Neuron (in vitro differentiated cells): Measurements from ENCODE around the gene SLC23A2.

Experiments
- H2AFZ ChIP-seq: one replicate; pipeline ENCODE4 v1.6.1; 2013; ENCODE audit warnings: low read depth, mild to moderate bottlenecking, inconsistent platforms, low read length, moderate library complexity
- H3K27me3 ChIP-seq: one replicate; pipeline ENCODE4 v1.6.1; 2013; ENCODE audit warnings: low read length; ENCODE audit not compliant: insufficient read depth
- H3K36me3 ChIP-seq: one replicate; pipeline ENCODE4 v1.6.1; 2013; ENCODE audit warnings: low read length; ENCODE audit not compliant: insufficient read depth
- H3K4me1 ChIP-seq: one replicate; pipeline ENCODE4 v1.6.1; 2013; ENCODE audit warnings: low read length; ENCODE audit not compliant: insufficient read depth
- H3K4me3 ChIP-seq: 2 replicates; pipeline ENCODE4 v1.5.1; 2013; ENCODE audit warnings: mild to moderate bottlenecking, low read length, moderate library complexity
- H3K9me3 ChIP-seq: one replicate; pipeline ENCODE4 v1.6.1; 2013; ENCODE audit warnings: low read length

The SLC23A2 gene

DNA sequence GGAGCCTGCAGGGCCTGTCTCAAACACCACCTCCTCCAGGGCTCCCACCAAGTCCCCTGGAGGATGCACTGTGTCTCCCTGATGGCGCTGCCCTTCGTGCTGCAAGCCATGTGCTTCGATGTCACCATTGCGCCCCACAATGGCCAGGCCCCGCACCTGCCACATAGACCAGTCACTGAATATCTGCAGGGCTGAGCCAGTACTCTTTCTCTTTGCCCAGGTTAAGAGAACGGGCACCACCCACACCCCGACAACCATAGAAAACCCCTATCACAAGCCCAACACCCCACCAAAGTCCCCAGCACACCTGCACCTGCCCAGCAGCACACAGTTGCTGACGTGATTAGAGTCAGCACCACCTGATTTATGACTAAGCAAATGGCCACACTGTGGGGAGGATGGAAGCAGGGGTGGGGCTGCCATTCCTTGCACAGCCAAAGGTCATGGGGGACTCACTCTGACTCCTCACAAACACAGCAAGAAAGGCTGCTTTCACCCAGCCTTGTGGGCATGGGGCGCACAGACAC is 104.3 kb downstream of the SLC23A2 start:
- Histone ChIP-seq H3K4me3 (no peak overlapping the region), H2AFZ (no peak overlapping the region), H3K4me1 (peaks cover 9% of the 10 kb centered on the region), H3K27me3 (no peaks in the 10 kb centered on the region), H3K36me3 (peaks cover 16% of the 10 kb centered on the region), H3K9me3 (no peaks in the 10 kb centered on the region)

DNA sequence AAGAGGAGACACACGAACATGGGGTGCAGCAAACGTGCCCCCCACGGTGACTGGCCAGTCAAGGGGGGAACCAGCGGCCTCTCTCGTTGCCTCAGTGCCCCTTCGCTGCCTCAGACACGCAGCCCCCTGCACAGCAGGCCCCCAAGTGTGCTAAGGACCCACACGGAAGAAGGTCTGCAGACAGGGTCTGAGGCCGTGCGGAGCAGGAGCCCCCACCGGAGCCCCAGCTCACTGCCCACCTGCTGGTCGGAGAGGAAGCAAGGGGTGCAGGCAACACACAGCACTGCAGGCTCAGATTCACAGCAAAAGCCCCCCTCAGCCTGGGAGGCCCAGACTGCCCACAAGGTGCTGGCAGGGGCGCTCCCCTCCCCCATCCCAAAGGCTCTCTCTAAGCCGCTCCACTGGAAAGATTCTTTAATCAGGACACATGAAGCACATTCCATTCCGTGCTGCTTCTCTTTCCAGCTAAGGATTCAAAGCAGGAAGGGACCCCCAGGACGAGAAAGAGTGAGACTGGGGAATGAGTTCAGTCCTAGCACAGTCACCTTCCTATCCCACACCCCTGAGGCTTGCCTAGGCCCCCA is 105.1 kb downstream of the SLC23A2 start:
- Histone ChIP-seq H3K4me3 (no peak overlapping the region), H3K4me1 (peaks cover 9% of the 10 kb centered on the region), H3K9me3 (no peaks in the 10 kb centered on the region), H3K36me3 (peaks cover 13% of the 10 kb centered on the region), H2AFZ (no peak overlapping the region), H3K27me3 (no peaks in the 10 kb centered on the region)

DNA sequence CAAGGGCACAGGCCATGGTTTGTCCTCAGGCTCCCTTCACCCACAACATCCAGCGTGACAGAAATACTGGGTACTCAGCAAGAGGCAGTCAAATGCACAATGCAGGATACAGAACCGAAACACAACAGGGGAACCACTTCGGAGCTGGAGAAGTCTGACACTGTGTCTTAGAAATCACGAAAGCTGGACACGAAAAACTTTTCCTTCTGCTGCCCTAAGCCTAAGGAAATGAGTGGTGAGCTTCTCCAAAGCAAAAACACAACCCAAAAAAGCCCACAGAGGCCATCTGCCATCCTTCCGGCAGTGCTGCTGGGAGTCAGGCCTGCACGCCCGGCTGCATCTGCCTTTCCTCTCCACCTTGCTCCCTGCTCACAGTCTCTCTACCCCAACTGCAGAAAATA is 106.3 kb downstream of the SLC23A2 start:
- Histone ChIP-seq H3K9me3 (no peaks in the 10 kb centered on the region), H3K4me1 (peaks cover 9% of the 10 kb centered on the region), H3K4me3 (no peak overlapping the region), H3K27me3 (no peaks in the 10 kb centered on the region), H3K36me3 (peaks cover 13% of the 10 kb centered on the region), H2AFZ (no peak overlapping the region)

DNA sequence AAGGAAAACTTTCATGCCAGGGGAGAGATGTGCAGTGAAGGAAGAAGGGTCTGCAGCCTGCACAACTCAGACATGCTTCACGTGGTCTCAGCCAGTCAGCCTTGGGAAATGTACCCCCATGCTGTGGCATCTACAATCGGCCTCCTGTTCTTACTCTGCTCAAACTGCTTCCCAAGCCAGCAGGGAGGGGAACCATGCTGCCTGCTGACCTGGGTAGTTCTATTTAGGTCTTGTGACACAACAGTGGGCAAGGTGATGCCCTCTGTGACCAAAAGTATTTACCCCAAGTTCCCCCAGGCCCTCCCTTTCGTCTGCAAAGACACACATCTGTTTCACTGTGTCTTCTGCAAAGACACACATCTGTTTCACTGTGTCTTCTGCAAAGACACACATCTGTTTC is 106.9 kb downstream of the SLC23A2 start:
- H3K4me3 ChIP-seq: no peak overlapping the region
- peaks cover 9% of the 10 kb centered on the region for H3K4me1 ChIP-seq
- H3K9me3 ChIP-seq: no peaks in the 10 kb centered on the region
- H2AFZ ChIP-seq: no peak overlapping the region
- H3K27me3 ChIP-seq: no peaks in the 10 kb centered on the region
- H3K36me3 ChIP-seq: peaks cover 10% of the 10 kb centered on the region

DNA sequence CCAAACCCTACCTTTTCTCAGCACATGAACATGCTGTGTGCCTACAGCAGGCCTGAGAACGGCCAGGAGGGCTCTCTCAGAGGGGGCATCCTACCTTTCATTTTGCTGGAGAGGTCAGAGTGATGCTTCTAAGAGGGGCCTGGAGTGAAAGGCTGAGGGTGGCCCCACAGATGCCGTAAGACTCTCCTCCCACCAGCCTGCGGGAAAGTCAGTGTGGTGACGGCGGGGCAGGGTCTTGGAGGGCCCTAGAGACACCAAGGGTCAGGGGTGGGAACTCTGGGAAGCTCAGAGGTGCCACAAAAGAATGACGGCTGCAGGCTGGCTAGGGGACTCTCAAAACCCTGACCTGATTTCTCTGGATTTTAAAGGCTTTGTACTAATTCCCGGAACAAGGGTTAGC is 107.6 kb downstream of the SLC23A2 start:
- Histone ChIP-seq H3K4me3 (no peak overlapping the region), H3K4me1 (peaks cover 9% of the 10 kb centered on the region), H3K36me3 (peaks cover 5% of the 10 kb centered on the region), H3K9me3 (no peaks in the 10 kb centered on the region), H2AFZ (no peak overlapping the region), H3K27me3 (no peaks in the 10 kb centered on the region)

DNA sequence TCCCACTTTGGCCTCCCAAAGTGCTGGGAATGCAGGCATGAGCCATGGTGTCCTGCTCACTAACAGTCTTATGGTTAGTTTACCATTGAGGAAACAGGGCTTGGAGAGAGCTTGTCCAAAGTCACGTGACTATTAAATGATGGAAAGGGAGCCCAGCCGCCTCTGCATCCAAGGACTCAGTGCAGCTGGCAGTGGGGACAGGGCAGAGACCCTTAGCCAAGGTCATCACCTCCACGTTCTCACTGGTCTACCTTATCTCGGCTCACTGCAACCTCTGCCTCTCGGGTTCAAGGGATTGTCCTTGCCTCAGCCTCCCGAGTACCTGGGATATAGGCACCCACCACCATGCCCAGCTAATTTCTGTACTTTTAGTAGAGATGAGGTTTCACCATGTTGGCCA is 109.3 kb downstream of the SLC23A2 start:
- Histone ChIP-seq H2AFZ (no peak overlapping the region), H3K9me3 (no peaks in the 10 kb centered on the region), H3K4me3 (no peak overlapping the region), H3K36me3 (no peaks in the 10 kb centered on the region), H3K27me3 (no peaks in the 10 kb centered on the region), H3K4me1 (peaks cover 9% of the 10 kb centered on the region)

DNA sequence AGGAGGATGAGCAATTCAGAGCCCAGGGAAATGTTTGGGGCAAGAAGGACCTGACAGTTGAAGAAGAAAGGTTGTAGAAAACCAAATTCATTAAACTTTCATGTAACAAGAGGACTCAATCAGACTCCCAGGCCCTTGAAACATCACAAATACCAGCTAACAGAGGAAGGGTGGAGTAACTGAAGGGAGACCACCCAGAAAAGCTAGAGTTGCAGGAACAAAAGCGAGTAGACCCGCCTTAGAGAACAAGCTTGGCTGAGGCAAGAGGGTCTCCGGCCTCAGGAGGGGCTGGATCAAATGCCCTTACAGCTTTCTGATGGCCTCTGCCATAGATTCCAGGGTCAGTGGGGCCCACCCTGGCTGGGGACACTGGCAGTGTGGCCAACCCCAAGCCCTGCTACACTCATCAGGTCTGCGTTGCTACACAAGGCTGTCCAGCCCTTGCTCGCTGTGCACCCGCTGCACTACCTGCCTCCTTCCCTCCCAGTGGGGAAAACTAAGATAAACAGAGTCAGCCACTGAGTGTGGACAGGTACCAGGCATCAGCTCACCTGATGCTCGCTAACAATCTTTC is 110.0 kb downstream of the SLC23A2 start:
- H3K9me3 ChIP-seq: no peaks in the 10 kb centered on the region
- H3K27me3 ChIP-seq: no peaks in the 10 kb centered on the region
- H3K36me3 ChIP-seq: no peaks in the 10 kb centered on the region
- no peak overlapping the region for H2AFZ ChIP-seq
- peaks cover 9% of the 10 kb centered on the region for H3K4me1 ChIP-seq
- no peak overlapping the region for H3K4me3 ChIP-seq

DNA sequence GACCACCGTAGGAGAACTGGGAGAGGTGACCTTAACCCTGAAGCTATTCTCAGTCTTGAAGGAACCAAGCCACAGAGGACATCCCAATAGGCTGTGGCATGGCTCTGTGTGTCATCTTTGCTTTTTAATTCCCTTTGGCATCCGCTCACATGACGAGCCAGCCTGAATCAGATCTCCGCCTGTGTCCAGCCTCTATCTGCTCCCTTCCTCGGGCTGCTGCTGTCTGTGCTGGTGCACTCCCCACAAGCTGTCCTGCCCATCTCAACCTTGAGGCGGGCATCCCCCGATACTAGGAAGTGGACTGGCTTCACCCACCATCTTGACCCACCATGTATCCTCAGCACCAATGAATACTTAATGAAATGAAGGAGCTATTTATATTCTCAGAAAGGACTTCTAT is 111.9 kb downstream of the SLC23A2 start:
- Histone ChIP-seq H3K9me3 (no peaks in the 10 kb centered on the region), H2AFZ (no peak overlapping the region), H3K4me3 (no peak overlapping the region), H3K4me1 (peaks cover 8% of the 10 kb centered on the region), H3K36me3 (no peaks in the 10 kb centered on the region), H3K27me3 (no peaks in the 10 kb centered on the region)

DNA sequence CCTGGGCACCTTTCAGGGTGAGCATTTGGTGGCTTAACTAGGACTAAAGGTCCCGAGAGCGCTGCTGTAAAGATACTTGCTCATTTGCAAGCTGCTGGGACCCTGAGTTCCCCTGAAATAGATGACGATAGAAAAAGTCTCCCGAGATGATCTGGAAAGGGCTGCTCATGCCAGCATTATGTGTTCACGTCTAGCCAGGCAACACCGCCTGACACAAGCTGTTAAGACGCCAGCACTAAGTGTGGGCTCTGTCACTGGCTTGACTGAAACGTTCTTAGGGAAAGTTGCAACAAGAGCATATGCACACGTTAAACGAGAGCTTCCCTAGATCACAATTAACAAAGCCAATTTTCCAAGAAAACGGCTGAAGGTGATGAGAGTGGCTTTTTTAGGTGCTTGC is 113.7 kb downstream of the SLC23A2 start:
- Histone ChIP-seq H3K4me3 (no peak overlapping the region), H3K4me1 (peaks cover 4% of the 10 kb centered on the region), H2AFZ (no peak overlapping the region), H3K27me3 (no peaks in the 10 kb centered on the region), H3K9me3 (no peaks in the 10 kb centered on the region), H3K36me3 (peaks cover 10% of the 10 kb centered on the region)

DNA sequence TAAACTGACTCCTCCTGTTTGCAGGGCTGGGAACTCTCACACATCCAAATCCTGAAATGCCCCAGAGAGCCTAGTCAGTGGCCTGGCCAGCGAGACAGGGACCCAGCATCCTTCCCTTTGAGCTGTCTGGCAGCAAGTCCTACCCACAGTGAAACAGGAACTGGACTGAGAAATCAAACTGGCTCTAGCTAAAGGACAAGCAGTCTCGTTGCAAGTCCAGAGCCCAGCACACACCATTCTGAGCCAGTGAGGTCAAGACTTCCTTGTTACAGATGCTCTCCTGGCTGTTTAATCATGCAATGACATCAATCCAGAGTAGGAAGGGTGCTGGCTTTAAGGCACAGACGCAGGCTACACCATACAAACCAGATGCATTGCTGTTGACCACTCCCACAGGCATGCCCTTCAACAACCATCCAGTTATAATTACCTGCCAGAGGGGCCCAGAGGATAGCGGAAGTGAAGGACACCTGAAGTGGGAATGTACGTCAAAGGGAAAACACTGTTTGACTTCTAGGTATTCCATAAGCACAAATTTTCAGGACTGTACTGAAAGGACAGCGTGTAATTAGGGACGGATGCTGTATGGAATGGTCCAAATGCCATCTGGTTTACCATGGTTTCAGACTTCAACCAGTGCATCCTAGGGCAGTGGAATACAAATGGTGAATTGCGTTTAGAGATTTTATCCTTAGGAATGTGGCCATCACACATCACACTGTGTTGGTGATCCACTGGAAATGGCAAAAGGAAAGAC is 114.4 kb downstream of the SLC23A2 start:
- H3K4me3 ChIP-seq: no peak overlapping the region
- H3K27me3 ChIP-seq: no peaks in the 10 kb centered on the region
- no peaks in the 10 kb centered on the region for H3K9me3 ChIP-seq
- H3K4me1 ChIP-seq: peaks cover 4% of the 10 kb centered on the region
- H3K36me3 ChIP-seq: peaks cover 12% of the 10 kb centered on the region
- H2AFZ ChIP-seq: no peak overlapping the region

DNA sequence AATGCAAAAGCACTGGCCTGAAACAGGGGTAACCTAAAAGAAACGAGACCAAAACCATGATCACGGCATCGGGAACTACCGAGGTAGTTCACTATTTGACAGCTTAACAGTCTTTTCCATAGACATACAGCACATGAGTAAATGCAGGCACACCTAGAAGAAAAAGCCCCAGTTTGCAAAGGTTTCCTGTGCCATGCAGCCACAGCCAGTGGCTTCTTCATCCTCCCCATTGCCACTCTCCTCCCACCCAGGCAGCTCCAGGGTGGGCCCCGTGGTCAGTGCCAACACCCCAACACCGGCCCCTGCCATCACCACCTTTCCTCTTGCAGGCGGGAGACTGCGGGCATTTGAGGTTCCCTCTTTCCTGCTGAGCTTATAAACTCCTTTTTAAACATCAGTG is 115.4 kb downstream of the SLC23A2 start:
- Histone ChIP-seq H3K27me3 (no peaks in the 10 kb centered on the region), H3K9me3 (no peaks in the 10 kb centered on the region), H3K4me3 (no peak overlapping the region), H3K36me3 (peaks cover 15% of the 10 kb centered on the region), H3K4me1 (peaks cover 4% of the 10 kb centered on the region), H2AFZ (no peak overlapping the region)

DNA sequence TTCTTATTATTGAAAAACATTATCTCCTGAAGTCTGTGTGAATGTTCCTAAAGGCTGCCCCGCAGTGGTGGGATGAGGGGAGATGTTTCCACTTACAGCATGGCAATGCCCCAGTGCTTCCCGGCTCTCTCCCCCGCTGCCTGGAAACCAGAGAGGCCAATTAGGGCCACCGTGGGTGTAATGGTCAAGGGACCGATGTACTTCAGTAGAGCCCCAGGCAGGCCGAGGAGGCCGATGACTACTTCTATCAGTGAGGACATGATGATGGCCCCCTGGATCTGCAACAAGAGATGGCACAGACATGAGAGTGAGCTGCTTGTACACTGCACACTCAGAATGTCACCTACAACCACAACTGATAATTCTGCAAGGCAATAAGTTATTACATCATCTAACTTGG is 117.8 kb downstream of the SLC23A2 start:
- Histone ChIP-seq H3K4me1 (peaks cover 4% of the 10 kb centered on the region), H3K36me3 (peaks cover 18% of the 10 kb centered on the region), H3K4me3 (no peak overlapping the region), H3K9me3 (no peaks in the 10 kb centered on the region), H2AFZ (no peak overlapping the region), H3K27me3 (no peaks in the 10 kb centered on the region)

DNA sequence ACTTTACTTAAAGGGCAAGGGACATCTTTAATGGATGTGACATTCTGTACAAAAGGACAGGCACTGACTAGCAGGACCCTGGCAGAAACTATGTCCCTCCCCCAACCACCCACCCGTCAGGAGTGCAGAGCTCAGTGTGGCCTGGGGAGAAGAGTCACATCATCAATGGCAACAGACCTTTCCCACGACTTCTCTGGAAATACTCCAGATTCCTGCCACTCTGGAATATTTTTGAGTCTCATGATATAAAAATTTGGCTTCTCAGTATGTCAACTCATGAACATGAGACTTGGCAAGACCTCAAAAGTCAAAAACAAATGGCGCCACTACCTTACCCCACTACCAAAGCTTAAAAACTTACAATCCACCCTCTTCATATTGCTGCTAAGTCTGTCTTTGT is 118.3 kb downstream of the SLC23A2 start:
- Histone ChIP-seq H3K36me3 (peaks cover 18% of the 10 kb centered on the region), H3K4me3 (no peak overlapping the region), H3K27me3 (no peaks in the 10 kb centered on the region), H3K4me1 (peaks cover 4% of the 10 kb centered on the region), H3K9me3 (no peaks in the 10 kb centered on the region), H2AFZ (no peak overlapping the region)
